NCI-H2081 (cell line): Measurements from ENCODE around the gene KCND3.

Experiments used
- DNase-seq, 2 experiments: peaks; one replicate each; lab custom pipeline; 2025; lab: John Stamatoyannopoulos, UW

The KCND3 gene

GRCh38 chr1:111959436-111959835, 30.0 kb downstream of the KCND3 start:
- DNase-seq: no peak

- DNase-seq: no peak
Observed at GRCh38 chr1:111958851-111959250, 30.6 kb downstream of the KCND3 start.

GRCh38 chr1:111958075-111958474, 31.4 kb downstream of the KCND3 start:
- no peak for DNase-seq

- DNase-seq: no peak
Observed at GRCh38 chr1:111956155-111956771, 33.2 kb downstream of the KCND3 start.

- DNase-seq: no peak
Observed at GRCh38 chr1:111955755-111956154, 33.7 kb downstream of the KCND3 start.

GRCh38 chr1:111953797-111954196, 35.7 kb downstream of the KCND3 start:
- DNase-seq: no peak

GRCh38 chr1:111952125-111952657, 37.3 kb downstream of the KCND3 start:
- DNase-seq: no peak

GRCh38 chr1:111948209-111949171, 41.0 kb downstream of the KCND3 start:
- peak in 1 of 2 experiments; percentile 39 for DNase-seq

GRCh38 chr1:111943846-111944749, 45.4 kb downstream of the KCND3 start:
- DNase-seq: peak; percentile 18 to 75

- no peak for DNase-seq
Observed at GRCh38 chr1:111943066-111943465, 46.4 kb downstream of the KCND3 start.

GRCh38 chr1:111938536-111938935, 50.9 kb downstream of the KCND3 start:
- no peak for DNase-seq

GRCh38 chr1:111938123-111938522, 51.3 kb downstream of the KCND3 start:
- DNase-seq: no peak

- DNase-seq: no peak
Observed at GRCh38 chr1:111937147-111937725, 52.2 kb downstream of the KCND3 start.

- no peak for DNase-seq
Observed at GRCh38 chr1:111934106-111934852, 55.2 kb downstream of the KCND3 start.

- DNase-seq: no peak
Observed at GRCh38 chr1:111930356-111930755, 59.1 kb downstream of the KCND3 start.

- DNase-seq: no peak
Observed at GRCh38 chr1:111928531-111928930, 60.9 kb downstream of the KCND3 start.

- DNase-seq: no peak
Observed at GRCh38 chr1:111927652-111928051, 61.8 kb downstream of the KCND3 start.

- no peak for DNase-seq
Observed at GRCh38 chr1:111924786-111925185, 64.7 kb downstream of the KCND3 start.

- no peak for DNase-seq
Observed at GRCh38 chr1:111923766-111924165, 65.7 kb downstream of the KCND3 start.

GRCh38 chr1:111921948-111922347, 67.5 kb downstream of the KCND3 start:
- no peak for DNase-seq
